GM18508 (cell line): ENCODE data around the gene LHX4.

Source experiments
- ATAC-seq: cut with Tn5 transposase; IDR thresholded peaks from one replicate; pipeline ENCODE4 v1.9.1; 2021; ENCODE audit warnings: moderate number of reproducible peaks; ENCODE audit not compliant: insufficient read depth, unreplicated experiment

Gene LHX4

GRCh38 chr1:180224902-180225301 is 5.2 kb upstream of the LHX4 start:
- ATAC-seq, result no peak

GRCh38 chr1:180225403-180225802 is 4.7 kb upstream of the LHX4 start:
- no peak for ATAC-seq

- ATAC-seq, result no peak
Measured at GRCh38 chr1:180227861-180228647, 2.0 kb upstream of the LHX4 start.

GRCh38 chr1:180228648-180229482 is 1.2 kb upstream of the LHX4 start:
- ATAC-seq, result no peak

- no peak for ATAC-seq
Measured at GRCh38 chr1:180230416-180230790, 339 bp downstream of the LHX4 start.

GRCh38 chr1:180230791-180231505 is 884 bp downstream of the LHX4 start:
- no peak for ATAC-seq

GRCh38 chr1:180231506-180231921 is 1.4 kb downstream of the LHX4 start:
- ATAC-seq, result no peak

- no peak for ATAC-seq
Measured at GRCh38 chr1:180231936-180232335, 1.9 kb downstream of the LHX4 start.

GRCh38 chr1:180232521-180233043 is 2.5 kb downstream of the LHX4 start:
- no peak for ATAC-seq

GRCh38 chr1:180233191-180234011 is 3.3 kb downstream of the LHX4 start:
- ATAC-seq, result no peak

- no peak for ATAC-seq
Measured at GRCh38 chr1:180234369-180235076, 4.5 kb downstream of the LHX4 start.

GRCh38 chr1:180235077-180235501 is 5.0 kb downstream of the LHX4 start:
- ATAC-seq, result no peak

GRCh38 chr1:180235502-180236239 is 5.6 kb downstream of the LHX4 start:
- no peak for ATAC-seq

- ATAC-seq, result no peak
Measured at GRCh38 chr1:180236698-180237509, 6.8 kb downstream of the LHX4 start.

- ATAC-seq, result no peak
Measured at GRCh38 chr1:180237869-180238476, 7.9 kb downstream of the LHX4 start.

- ATAC-seq, result no peak
Measured at GRCh38 chr1:180238675-180239074, 8.6 kb downstream of the LHX4 start.
